Forelimb muscle (tissue), 1 donor: Measurements from ENCODE around the gene REG3A. TPM values are rescaled to one million over a fixed set of nuclear protein-coding genes. Genes with fewer than 3 reads are reported as not detected.

ENCODE experiments used
- DNase-seq: peaks from one replicate; pipeline ENCODE4 v3.0.0-alpha.2; 2013; ENCODE audit warnings: low read depth
- polyA plus RNA-seq: library from polyadenylated mRNA; unstranded; fragments of 120-200 nt; gene quantifications from one replicate; pipeline ENCODE4 v1.2.1, GENCODE V29; 2013; ENCODE audit not compliant: insufficient read length

REG3A gene
- polyA plus RNA-seq, 1 donor = not detected

DNA sequence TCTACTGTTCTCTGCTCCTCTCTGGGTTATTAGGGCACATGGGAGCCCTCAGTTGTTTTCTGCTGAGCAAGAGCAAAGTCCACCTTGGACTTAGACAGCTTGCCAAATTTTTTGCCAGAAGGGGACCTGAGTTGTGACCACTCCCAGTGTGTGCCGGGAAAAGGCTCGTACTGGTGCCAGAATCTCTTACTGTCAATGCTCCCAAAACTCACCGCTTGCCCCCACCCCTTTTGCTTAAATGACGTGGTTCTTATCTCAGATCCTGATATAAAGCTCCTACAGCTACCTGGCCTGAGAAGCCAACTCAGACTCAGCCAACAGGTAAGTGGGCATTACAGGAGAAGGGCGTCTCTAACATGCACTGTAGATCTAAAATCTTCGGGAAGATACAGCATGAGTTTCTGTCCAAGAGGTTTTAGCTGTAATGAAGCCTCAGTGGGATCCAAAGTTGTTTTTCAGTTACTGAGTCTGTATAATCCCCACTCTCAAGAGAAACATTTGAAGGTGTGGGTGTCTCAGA lies 39.3 kb downstream of the REG3A start, which contains the start of gene REG1A:
TSS of gene REG1A (plus strand) at position 295 of the 520 bp plus-strand sequence. CDS start 374 bp downstream, outside the sequence.
- DNase-seq = no peak

DNA sequence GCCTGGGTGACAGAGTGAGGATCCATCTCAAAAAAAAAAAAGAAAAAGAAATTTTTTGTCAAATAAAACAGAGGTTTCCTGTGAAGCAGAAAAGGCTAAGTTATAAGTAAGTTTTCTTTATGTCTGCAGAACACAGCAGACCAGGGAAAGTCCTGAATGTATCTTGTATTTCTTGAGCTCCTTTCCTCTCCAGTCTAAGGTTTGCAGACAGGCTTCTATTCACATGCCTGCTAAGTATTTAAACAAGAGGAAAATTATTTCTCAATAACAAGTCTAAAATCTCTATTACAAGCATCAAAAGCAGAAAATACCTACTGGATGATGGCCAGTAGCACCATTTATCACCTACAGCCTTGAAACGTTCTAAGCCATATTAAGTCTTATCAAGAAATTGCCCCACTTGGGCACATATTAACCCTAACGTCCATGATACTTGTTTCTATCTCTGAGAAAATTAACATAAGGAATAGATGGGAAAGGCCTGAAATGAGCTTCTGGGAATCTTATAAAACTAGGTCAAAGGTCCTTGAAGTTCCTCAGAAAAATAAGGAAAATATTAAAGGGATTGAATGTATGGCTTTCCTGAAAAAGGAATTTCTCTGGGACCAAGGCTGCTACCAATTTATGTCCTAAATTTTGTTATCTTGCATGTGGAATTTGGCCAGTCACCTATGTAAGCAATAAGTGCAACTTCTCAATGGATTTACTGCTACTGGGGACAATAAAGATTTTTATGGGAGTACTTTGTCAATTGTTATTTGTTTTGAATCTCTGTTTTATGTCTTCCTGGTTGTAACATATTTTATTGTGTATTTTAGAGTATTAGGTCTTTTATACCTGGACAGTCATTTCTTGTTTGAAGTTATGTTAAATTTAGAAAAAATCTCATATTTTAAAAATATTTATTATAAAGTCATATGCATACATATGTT lies 42.3 kb downstream of the REG3A start:
- DNase-seq = no peak

- DNase-seq = no peak
Observed at GRCh38 chr2:79114797-79115494, 44.6 kb downstream of the REG3A start.

DNA sequence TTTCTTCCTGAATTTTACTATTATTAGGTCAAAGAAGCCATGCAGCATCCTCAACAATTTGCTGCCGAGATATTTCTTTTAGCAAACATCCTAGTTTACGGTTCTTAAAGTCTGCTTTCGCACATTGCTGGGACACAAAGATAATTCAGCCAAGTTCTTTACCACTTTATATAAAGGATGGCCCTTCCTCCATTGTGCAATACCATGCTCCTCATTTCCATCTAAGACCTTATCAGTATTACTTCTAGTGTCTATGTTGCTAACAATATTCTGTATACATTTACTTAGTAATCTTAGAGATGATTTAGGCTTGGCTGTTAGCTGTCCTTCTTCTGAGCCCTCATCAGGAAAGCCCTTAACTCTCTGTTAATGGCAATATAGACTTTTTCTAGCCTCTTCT lies 47.3 kb downstream of the REG3A start:
- no peak for DNase-seq

Other genes with a start within 250 kb of the REG3A start
- gene REG3G, start 134.1 kb downstream of the REG3A start, polyA plus RNA-seq = not detected
- gene REG1B, start 71.8 kb downstream of the REG3A start, polyA plus RNA-seq = not detected
- gene REG1A, start 39.3 kb downstream of the REG3A start, polyA plus RNA-seq = not detected